Activated naive CD4-positive, alpha-beta T cell (primary cell): ENCODE measurements around the gene RSPRY1.
"Not testable (repeated sequence)": the region's sequence is repeated elsewhere in the genome, so short reads cannot be mapped to it uniquely, and the experiment has no call there.

Experiments used
- DNase-seq, 4 experiments: peaks; one replicate each; lab custom pipeline; 2025; lab: John Stamatoyannopoulos, UW

Gene RSPRY1

DNA sequence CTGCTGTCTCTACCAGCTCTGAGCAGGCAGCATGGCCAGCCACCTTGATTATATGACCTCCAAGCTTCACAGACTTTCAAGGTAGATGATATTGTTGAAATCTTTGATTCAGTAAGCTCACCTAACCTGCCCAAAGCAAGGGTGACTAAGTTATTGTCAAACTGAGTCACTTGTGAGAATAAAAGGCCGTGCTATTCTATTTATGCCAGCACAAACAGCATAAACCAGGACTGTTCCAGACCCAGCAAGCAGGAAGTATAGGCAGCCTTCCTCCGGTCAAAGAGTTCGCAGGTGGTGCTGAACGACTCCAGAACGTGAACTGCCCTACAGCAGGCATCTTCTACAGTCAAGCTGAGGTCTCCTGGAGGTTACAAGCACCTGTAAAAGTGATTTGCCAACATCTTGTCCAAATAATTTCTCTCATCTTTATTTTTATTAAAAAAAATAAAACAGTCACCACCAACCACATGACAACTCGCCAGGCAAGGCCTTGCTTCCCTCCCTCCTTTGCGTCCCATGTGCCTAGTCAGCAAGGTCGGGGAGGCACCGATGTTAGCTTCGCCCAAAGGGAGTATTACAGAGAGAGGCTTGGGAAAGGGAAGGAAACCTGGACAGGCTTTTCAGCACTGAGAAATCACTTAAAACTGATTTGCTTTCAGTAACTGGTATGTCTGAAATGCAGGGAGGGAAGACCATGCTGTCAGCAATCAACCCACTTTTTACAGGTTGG is 69.7 kb downstream of the RSPRY1 start:
- no peak for DNase-seq

DNA sequence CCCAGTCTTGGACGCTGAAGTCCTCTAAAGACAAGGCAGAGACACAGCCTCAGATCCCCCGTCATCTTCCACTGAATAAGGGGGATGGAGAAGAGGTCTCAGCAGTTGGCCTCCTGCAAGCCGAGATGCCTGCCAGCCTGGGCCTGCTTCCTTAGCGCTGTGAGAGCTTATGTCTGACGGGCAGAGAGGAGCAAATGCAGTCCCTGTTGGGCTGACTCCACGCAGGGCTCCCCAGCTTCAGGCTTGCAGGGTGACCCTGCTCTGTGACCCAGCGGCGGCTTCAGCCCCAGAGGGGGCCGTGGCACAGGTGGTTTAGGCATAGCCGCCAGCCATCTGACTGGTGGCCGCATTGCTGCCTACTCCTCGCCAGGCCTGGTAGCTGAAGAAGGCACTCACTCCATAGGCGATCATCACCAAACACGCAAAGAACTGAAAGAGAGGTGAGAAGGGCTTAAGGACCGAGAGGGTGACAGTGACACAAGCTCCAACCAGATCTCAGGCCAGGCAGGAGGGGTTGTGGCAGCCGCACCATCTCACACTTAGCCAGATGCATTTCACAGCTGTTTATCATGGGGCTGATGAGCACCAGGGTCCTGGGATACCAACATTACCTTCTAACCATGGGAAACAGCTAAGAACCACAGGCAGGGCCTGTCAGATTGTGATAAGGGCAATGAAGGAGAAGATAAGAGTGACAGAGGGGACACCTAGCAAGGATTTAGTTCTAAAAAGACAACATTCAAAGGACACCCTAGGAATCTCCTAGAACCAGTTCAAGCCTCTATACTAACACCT is 70.7 kb downstream of the RSPRY1 start:
- no peak for DNase-seq

DNA sequence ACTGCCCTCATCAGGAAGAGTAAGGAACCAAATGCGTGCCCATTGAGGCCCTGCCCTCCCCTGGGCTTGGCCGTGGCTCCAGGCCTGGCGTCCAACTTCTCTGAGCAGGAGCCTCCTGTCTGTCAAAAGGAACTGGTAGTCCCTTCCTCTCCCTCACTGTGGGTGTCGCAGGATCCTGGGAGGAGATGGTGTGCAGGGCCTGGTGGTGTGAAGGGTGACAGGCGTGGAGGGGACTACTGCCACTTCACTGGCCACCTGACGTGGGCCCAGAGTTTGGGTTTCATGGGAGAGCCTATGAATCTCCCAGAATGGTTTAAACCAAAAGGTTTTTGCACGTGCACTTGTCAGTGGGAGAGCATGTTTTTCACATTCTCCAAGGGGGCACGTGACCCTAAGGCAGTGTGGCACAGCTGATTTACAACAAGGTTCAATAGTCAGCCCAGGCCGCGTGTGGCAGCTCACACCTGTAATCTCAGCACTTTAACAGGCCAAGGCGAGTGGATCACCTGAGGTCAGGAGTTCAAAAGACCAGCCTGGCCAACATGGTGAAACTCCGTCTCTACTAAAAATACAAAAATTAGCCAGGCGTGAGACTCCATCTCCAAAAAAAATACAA is 71.4 kb downstream of the RSPRY1 start:
- no peak for DNase-seq

DNA sequence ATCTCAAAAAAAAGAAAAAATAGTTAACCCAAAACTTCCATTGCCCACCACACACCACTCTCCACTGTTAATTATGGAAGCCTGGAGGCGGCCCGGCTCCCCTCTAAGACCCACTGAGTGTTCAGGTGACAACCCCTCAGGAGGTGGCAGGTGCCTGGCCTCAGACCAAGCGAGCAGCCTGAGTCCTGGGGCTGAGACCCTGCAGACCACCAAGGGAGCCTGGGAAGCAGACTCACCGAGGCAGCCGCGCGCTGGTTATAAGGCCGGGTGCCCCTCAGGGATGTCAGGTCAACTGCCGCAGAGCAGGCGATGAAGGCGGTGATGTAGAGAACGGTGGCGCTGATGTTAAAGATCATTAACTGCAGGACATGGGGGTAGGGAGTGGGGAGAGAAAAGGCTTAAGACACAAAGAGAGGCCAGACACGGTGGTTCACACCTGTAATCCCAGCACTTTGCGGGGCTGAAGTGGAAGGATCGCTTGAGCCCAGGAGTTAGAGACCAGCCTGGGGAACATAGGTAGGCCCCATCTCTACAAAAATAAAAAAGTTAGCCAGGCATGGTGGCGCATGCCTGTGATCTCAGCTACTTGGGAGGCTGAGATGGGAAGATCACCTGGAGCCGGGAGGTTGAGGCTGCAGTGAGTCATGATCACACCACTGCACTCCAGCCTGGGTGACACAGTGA is 72.2 kb downstream of the RSPRY1 start:
- no peak for DNase-seq

DNA sequence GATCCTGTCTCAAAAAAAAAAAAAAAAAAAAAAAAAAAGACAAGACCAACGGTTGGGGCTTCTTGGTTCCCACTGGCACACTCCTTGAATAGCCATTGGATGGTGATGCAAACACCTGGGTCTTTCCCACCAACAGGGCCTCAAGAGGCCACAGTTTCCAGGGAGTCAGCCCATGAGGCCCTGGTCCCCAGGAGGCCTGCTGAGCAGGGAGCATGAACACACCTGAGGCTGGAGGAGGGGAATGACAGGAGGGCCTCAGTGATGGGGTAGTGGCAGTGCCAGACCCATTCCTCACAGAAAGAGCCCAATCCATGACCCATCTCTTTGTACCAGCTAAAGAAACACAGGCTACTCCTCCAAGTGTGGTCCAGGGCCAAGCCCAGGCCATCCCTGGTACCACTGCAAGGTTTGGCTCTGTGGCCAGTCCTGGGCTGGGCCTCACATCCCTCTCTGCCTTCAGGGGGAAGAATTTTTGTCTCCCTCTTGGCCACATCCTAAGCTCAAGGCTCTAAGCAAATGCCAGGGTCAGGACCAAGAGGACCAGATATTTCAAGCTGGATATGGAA is 72.9 kb downstream of the RSPRY1 start:
- no peak for DNase-seq

DNA sequence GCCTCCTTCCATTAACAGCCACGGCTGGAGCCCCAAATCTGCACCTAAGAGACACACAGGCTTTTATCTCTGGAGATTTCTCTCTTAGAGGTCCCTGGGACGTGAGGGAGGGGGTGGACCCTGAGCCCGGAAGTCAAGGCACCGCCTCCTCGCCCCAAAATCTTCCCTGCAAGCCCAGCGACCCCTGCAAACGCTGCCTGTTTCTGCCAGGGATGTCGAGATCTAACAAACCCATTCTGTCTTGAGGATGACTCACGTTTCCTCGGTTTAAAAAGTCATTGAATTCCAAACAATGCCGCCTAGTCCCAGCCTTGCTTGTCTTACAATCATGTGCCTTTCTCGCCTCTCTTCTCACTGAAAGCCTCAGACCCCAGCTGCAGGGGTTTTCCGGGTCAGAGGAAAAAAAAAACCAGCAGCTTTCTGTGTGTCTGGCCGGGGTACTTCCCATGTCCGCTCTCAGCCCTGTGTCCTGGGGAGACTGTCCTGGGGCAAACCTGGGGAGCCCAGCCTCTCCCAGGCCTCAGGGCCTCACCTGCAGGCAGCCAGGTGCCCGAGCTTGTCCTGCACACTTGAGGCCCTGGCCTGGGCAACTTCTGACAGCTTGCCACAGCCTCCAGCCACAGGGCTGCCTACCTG is 74.3 kb downstream of the RSPRY1 start:
- DNase-seq, result peak in 1 of 4 experiments; percentile 20

DNA sequence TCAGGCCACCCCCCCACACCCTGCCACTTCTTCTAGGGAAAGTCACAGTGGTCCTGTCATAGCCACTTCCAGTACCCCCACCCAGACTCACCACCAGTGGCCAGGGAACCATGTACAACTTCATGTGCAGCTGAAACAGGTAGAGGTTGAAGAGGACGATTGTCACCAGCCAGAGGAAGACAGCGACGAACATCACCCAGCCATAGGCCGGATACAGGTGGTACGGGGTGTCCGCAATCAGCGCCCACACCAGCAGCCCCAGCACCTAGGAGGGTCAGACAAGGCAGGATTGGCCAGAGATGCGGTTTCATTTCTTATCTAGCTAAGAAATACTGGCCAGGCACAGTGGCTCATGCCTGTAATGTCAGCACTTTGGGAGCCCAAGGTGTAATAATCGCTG is 75.7 kb downstream of the RSPRY1 start:
- DNase-seq, result no peak

DNA sequence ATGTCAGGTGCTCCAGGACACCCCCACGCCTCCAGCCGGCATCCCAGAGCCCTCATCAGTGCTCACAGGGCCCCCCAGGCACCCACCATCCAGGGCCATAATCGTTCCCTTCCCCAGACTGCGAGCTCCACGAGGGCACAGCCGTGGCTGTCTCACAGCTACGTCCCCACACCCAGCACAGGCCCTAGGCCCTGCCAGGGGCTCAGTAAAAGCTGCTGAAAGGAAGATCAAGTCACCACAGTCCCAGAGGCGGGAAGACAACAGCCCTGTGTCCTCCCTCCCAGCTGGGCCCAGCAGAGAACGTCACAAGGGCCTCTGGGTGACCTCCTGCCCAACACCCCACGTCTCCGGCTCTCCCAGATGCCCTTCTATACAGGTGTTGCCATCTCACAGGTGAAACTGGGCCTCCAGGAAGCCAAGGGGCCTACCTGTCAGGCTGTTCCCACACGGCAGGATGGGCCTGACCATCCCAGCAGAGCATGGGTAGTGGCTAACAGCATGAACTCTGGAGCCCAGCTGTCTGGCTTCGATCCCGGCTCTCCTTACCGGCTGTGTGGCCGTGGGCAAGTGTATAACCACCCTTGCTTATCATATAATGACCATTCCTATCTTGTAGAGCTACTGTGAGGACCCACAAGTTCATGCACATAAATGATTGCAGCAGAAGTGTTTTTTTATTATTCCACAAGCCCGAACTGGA is 76.9 kb downstream of the RSPRY1 start:
- DNase-seq, result no peak

DNA sequence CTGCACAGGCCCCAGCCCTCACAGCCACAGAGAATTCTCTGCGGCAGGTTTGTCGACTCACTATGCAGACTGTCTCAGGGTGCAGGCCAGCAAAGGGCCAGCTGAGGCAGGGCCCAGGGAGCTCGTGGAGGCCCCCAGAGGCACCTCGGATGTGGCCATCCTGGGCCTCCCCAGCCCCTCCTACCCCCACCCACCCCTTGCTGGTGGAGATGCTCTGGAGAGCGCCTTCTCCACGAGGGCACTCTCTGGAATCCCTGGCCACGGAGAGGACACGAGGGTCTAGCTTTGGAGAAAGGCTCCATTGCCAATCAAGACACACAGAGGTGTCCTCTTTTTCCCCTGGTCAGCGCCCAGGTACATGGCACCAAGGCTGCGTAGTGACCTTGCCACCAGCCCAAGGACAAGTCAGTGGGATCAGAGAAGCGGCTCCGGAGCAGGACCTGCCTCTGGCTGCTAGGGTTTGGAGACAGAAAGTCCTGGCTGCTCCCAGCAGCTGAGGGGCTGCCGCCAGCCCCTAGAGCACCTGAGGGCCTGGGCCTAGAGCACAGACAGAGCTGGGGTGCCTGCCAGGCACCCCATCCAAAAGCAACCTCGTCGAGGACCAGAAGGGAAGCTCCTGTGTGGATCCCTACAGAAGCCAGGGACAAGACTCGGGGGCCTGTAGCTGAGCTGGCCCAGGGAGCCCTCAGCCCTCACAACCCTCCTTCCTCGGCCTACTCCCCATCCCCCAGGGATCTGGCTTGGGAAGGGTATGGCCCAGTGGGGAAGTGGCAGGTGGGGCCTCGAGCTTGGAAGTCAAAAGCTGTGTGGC is 77.6 kb downstream of the RSPRY1 start:
- no peak for DNase-seq

DNA sequence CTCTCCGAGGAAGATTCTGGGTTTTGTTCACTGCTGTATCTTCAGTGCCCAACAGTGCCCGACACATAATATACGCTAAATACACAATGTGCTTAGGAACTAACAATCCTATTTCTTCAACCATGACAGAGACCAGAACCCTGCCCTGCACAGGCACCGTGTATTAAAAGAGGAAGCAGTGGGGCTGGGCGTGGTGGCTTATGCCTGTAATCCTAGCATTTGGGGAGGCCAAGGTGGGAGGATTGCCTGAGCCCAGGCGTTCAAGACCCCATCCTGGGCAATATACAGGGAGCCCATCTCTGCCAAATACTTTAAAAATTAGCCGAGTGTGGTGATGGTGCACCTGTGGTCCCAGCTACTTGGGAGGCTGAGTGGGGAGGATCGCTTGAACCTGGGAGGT is 78.3 kb downstream of the RSPRY1 start:
- no peak for DNase-seq

DNA sequence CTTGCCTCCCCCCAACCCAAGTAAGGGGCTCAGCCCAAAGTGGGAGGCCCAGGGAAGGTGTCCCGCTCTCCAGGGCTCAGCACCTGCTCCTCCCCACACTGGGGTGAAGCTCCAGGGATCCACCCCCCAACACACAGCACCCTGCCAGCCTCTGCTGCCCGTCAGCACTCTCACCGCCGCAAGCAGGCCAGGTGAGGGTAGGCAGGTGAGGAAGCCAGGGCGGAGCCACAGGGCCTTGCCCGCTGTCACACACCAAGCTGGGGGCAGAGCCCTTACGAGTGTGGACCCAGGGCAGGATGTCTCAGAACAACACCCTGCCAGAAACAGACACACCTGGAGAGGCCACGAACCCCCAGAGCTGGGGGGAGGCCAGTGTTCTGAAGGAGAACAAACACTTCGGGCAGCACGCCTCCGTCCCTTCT is 78.8 kb downstream of the RSPRY1 start:
- peak in 1 of 4 experiments; percentile 14 for DNase-seq

DNA sequence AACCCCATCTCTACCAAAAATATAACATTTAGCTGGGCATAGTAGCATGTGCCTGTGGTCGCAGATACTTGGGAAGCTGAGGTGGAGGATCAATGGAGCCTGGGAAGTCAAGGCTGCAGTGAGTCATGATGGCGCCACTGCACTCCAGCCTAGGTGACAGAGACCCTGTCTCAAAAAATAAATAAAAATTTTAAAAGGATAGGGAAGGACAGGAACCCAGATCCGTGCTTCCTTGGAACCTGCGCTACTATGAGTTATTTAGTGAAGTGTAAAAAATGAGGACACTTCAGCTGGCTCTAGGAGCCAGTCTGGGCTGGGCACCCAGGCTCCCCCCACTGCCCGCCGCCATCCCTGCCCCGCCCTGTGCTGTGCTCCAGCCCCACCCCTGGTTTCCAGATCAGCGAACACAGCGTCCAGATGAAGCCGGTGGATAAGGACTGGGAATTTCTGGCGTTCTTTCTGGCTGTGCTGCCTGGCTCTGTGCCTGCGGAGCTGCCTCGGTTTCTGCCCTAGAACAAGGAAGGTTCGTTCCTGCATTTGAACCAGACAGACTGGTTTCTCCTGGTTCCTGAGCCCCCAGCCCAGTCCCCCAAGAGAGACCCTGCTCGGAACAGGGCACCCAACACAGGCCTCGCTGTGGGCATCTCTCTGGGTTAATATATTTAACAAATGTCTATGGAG is 79.9 kb downstream of the RSPRY1 start:
- DNase-seq, result no peak

DNA sequence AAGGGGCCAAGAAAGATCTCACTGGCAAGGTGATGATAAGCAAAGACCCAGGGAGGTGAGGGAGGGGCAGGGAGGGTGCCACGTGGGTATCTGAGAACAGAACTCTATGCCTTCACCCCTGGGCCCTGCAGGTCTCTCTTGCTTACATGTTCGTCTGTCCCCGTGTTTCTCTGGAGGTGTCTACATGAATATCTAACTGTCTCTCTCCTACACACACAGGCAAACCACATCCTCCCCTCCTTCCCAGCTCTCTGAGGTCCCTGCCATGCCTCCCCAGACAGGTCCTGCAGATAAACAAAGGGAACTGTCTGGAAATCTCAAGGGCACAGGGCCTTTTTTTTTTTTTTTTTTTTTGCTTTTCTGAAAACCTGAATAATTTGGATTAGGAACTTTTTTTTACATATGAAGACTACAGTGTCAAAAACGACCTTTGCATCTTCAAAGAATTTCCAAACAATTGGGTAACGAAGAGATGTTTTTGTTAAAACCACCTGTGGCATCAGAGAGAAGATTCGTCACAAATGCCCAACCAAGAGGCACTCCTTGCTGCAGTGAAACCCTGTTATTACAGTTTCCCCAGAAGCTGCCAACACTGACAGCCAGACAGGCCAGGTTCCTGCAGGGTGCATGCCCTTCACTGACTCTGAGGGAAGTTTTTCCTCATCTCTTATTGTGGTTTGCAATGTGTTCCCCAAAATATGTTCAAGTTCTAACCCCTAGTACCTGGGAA is 80.6 kb downstream of the RSPRY1 start:
- peak in 2 of 4 experiments; percentile 37 to 53 for DNase-seq

DNA sequence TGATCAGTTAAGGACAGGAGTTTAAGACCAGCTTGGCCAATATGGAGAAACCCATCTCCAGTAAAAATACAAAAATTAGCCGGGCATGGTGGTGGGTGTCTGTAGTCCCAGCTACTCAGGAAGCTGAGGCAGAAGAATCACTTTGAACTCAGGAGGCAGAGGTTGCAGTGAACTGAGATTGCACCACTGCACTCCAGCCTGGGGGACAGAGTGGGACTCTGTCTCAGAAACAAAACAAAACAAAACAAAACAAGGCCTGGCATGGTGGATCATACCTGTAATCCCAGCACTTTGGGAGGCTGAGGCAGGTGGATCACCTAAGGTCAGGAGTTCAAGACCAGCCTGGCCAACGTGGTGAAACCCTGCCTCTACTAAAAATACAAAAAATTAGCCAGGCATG is 81.2 kb downstream of the RSPRY1 start:
- not testable (repeated sequence) for DNase-seq

DNA sequence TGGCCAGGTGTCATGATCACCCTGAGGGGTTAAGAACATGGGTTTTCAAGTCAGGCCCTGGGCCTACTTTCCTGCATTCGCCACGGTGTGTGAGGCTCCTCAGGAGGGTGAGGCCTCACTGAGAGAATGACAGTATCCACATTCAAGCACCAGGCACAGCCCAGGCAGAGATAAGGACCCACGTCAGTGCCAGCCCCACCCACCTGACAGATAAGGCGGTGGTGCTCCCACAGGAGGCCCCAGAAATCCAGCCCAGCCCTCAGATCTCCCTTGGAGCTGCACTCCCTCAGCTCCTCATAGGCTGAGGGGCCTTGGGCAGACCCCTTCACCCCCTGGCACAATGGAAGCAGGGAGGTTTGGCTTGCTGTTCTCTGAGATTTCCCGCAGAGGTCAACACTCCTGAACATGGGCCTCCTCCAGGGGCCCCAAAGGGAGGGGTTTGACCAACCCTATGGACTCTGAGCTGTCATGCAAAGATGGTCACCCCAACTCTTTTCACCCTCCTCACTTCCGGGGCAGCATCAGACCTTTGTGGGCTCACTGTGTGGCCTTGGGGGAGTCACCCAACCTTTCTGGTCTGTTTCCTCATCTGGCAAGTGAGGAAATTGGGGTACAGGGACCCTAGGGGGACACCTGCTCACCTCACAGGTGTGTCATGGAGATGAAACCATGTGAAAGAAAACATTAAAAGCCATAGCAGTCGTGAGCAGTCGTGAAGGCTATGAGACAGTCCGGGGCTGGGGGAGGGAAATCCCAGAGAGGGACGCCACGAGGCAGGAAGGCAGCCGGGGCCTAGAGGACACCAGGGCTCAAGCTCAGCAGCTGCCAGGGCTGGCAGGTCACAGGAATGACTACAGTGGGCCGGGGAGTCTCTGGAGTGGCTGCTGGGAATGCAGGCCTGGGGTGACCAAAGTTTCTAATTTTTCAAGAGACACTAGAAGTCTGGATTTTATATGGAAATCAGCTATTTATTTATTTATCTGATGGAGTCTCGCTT is 83.0 kb downstream of the RSPRY1 start:
- no peak for DNase-seq

DNA sequence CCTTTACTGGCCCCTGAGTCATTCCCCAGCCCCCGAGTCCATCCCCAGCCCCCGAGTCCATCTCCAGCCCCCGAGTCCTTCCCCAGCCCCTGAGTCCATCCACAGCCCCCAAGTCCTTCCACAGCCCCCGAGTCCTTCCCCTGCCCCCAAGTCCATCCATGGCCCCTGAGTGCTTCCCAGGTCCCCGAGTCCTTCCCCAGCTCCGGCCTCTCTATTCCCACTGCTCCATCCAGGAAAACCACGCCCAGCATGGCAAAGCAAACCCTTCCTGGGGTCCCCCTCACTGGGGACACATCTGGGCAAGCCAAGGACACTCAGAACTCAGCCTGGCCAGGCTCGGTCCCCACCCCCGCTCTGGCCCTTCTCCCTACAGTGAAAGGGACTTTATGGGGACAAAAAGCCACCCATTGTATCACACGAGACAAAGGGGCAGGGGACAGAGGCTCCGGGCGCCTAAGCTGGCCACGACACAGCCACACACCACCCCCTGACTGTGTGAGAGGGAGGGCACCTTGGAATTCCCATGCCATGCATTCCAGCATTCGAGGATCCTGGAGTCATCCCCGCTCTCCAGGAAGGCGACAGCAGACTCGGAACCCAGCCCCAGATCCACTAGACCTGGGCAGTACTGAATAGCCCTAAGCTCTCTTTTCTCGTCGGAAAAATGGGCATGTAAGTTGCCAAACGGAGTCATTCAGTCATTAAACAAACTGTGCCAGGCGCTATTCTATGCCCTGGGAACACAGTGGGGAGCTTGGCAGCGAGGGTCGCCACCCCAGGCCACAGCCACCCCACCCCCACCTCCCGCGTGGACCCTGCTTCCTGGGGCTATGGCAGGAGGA is 84.3 kb downstream of the RSPRY1 start:
- no peak for DNase-seq

DNA sequence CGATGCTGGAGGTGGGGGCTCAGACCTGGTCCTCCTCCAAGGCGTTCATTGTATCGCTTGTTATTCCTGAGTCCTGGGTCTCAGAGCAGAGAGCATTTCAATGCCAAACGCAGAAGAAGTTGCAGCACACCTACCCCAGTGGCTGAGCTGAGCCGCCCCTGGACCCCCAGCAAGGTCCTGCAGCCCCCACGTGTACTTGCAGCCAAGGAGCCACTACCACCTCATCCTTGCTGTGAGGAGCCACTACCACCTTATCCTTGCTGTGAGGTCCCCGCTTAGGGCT is 84.9 kb downstream of the RSPRY1 start:
- DNase-seq, result no peak
